Measurements from ENCODE around the gene FUT7. TPM values are rescaled to one million over a fixed set of nuclear protein-coding genes. Genes with fewer than 3 reads are reported as not detected.

The FUT7 gene
- total RNA-seq, 1 donor from 2014 or later: not detected

DNA sequence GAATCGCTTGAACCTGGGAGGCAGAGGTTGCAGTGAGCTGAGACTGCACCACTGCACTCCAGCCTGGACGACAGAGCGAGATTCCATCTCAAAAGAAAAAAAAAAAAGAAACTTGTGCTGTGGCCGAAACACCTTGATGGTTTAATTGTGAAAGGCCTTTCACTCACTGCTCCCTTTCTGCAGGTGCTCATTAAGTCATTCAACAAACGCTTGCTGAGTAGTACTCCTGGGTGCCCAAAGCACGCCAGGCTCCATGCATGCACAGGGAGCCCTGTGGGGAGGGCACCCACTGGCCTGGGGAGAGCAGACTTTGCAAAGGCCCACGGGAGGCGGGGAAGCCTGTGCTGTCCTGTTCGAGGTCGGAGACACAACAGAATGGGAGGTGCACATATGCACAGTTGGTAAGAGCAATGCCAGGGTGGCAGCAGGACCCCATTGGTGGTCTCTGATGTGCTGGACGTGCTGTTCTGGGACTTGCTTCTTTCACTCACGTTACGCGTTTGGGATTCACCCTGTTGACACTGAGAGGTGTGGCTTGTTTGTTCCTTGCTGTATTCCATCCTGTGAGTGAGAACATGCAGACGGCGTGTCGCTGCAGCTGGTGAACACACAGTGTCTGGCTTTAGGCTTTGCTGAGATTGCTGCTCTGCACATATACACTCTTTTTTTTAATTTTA lies 25.0 kb upstream of the FUT7 start:
- Histone ChIP-seq H3K36me3 (ENCODE audit: control insufficient read depth in 3 of 3, insufficient read depth in 3 of 3, low read length in 3 of 3) (no peaks in the 10 kb centered on the region), H3K4me1 (ENCODE audit: control insufficient read depth in 3 of 3, insufficient read depth in 3 of 3, low read length in 3 of 3) (peaks cover 20 to 29% (median 22%) of the 10 kb centered on the region in 3 donors), H3K27ac (ENCODE audit: low read depth, low read length) (no peak overlapping the region)

GRCh38 chr9:137055385-137056364 lies 23.8 kb upstream of the FUT7 start:
- H3K27ac ChIP-seq (ENCODE audit: low read depth, low read length): peak overlapping the region; percentile 56
- H3K4me1 ChIP-seq (ENCODE audit: control insufficient read depth in 3 of 3, insufficient read depth in 3 of 3, low read length in 3 of 3): peaks cover 20 to 29% (median 22%) of the 10 kb centered on the region in 3 donors
- no peaks in the 10 kb centered on the region for H3K36me3 ChIP-seq (ENCODE audit: control insufficient read depth in 3 of 3, insufficient read depth in 3 of 3, low read length in 3 of 3)
- peak overlapping the region in 1 of 3 donors; percentile 50 for H3K9ac ChIP-seq (ENCODE audit: low read depth in 1 of 3, low read length in 3 of 3)
- peaks cover 38 to 51% (median 50%) of the 10 kb centered on the region in 3 donors for H3K27me3 ChIP-seq (ENCODE audit: control insufficient read depth in 3 of 3, insufficient read depth in 3 of 3, low read length in 3 of 3)
- H3K4me3 ChIP-seq (ENCODE audit: low read length in 3 of 3): peak overlapping the region in 1 of 3 donors; percentile 35
- no peaks in the 10 kb centered on the region for H3K9me3 ChIP-seq (ENCODE audit: control insufficient read depth in 3 of 3, low read length in 3 of 3)

More for the DNA sequence above, 25.0 kb upstream of the FUT7 start:
- H3K9ac ChIP-seq (ENCODE audit: low read depth in 1 of 3, low read length in 3 of 3): no peak overlapping the region
- no peak overlapping the region for H3K4me3 ChIP-seq (ENCODE audit: low read length in 3 of 3)
- peaks cover 31 to 40% (median 39%) of the 10 kb centered on the region in 3 donors for H3K27me3 ChIP-seq (ENCODE audit: control insufficient read depth in 3 of 3, insufficient read depth in 3 of 3, low read length in 3 of 3)
- H3K9me3 ChIP-seq (ENCODE audit: control insufficient read depth in 3 of 3, low read length in 3 of 3): no peaks in the 10 kb centered on the region

DNA sequence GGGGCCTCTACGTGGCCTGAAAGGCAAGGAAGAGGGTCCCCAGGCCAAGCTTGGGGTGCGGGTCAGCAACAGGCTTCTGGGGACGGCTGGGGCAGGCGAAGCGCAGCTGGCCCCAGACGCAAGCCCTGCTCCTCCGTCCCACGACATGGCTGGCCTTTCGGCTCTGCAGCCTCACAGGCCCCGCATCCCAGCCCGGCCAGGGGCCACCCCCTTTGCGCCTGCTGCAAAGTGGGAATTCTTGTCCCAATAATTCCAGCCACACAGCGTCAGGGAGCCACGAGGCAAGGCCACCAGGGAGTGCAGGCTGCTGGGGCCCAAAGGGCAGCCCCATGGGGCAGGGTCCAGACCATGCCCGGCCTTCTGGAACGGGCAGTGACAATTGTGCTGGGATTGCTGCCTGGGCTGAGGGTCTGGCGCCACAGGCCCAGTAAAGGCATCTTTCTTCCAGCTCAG lies 23.1 kb upstream of the FUT7 start:
- Histone ChIP-seq H3K4me3 (ENCODE audit: low read length in 3 of 3) (no peak overlapping the region), H3K4me1 (ENCODE audit: control insufficient read depth in 3 of 3, insufficient read depth in 3 of 3, low read length in 3 of 3) (peaks cover 20 to 29% (median 22%) of the 10 kb centered on the region in 3 donors), H3K27ac (ENCODE audit: low read depth, low read length) (peak overlapping the region; percentile 56), H3K9me3 (ENCODE audit: control insufficient read depth in 3 of 3, low read length in 3 of 3) (no peaks in the 10 kb centered on the region), H3K9ac (ENCODE audit: low read depth in 1 of 3, low read length in 3 of 3) (peak overlapping the region in 1 of 3 donors; percentile 50), H3K27me3 (ENCODE audit: control insufficient read depth in 3 of 3, insufficient read depth in 3 of 3, low read length in 3 of 3) (peaks cover 45 to 57% (median 56%) of the 10 kb centered on the region in 3 donors), H3K36me3 (ENCODE audit: control insufficient read depth in 3 of 3, insufficient read depth in 3 of 3, low read length in 3 of 3) (no peaks in the 10 kb centered on the region)

- H3K9me3 ChIP-seq (ENCODE audit: control insufficient read depth in 3 of 3, low read length in 3 of 3): no peaks in the 10 kb centered on the region
- peaks cover 52 to 64% (median 63%) of the 10 kb centered on the region in 3 donors for H3K27me3 ChIP-seq (ENCODE audit: control insufficient read depth in 3 of 3, insufficient read depth in 3 of 3, low read length in 3 of 3)
- H3K4me1 ChIP-seq (ENCODE audit: control insufficient read depth in 3 of 3, insufficient read depth in 3 of 3, low read length in 3 of 3): peaks cover 22 to 32% (median 22%) of the 10 kb centered on the region in 3 donors
- H3K9ac ChIP-seq (ENCODE audit: low read depth in 1 of 3, low read length in 3 of 3): peak within 1 kb of the TSS in 1 of 3 donors; percentile 33
- no peak within 1 kb of the TSS for H3K4me3 ChIP-seq (ENCODE audit: low read length in 3 of 3)
- no peaks in the 10 kb centered on the region for H3K36me3 ChIP-seq (ENCODE audit: control insufficient read depth in 3 of 3, insufficient read depth in 3 of 3, low read length in 3 of 3)
- peak within 1 kb of the TSS; percentile 25 for H3K27ac ChIP-seq (ENCODE audit: low read depth, low read length)
These were observed 22.4 kb upstream of the FUT7 start, which contains the start of gene ENTPD2 for GRCh38 chr9:137053944-137054931. ENTPD2 (minus strand) TSS chr9:137054061; CDS start chr9:137053997, 64 bp downstream.

- Histone ChIP-seq H3K27me3 (ENCODE audit: control insufficient read depth in 3 of 3, insufficient read depth in 3 of 3, low read length in 3 of 3) (peaks cover 53 to 71% (median 68%) of the 10 kb centered on the region in 3 donors), H3K9ac (ENCODE audit: low read depth in 1 of 3, low read length in 3 of 3) (peak overlapping the region in 1 of 3 donors; percentile 33), H3K9me3 (ENCODE audit: control insufficient read depth in 3 of 3, low read length in 3 of 3) (no peaks in the 10 kb centered on the region), H3K4me1 (ENCODE audit: control insufficient read depth in 3 of 3, insufficient read depth in 3 of 3, low read length in 3 of 3) (peaks cover 22 to 35% (median 25%) of the 10 kb centered on the region in 3 donors), H3K27ac (ENCODE audit: low read depth, low read length) (no peak overlapping the region), H3K36me3 (ENCODE audit: control insufficient read depth in 3 of 3, insufficient read depth in 3 of 3, low read length in 3 of 3) (no peaks in the 10 kb centered on the region), H3K4me3 (ENCODE audit: low read length in 3 of 3) (no peak overlapping the region)
These were observed 21.4 kb upstream of the FUT7 start for GRCh38 chr9:137052998-137053943.

- Histone ChIP-seq H3K27ac (ENCODE audit: low read depth, low read length) (no peak overlapping the region), H3K27me3 (ENCODE audit: control insufficient read depth in 3 of 3, insufficient read depth in 3 of 3, low read length in 3 of 3) (peaks cover 62 to 81% (median 78%) of the 10 kb centered on the region in 3 donors), H3K4me1 (ENCODE audit: control insufficient read depth in 3 of 3, insufficient read depth in 3 of 3, low read length in 3 of 3) (peaks cover 22 to 35% (median 27%) of the 10 kb centered on the region in 3 donors), H3K36me3 (ENCODE audit: control insufficient read depth in 3 of 3, insufficient read depth in 3 of 3, low read length in 3 of 3) (no peaks in the 10 kb centered on the region), H3K4me3 (ENCODE audit: low read length in 3 of 3) (no peak overlapping the region), H3K9ac (ENCODE audit: low read depth in 1 of 3, low read length in 3 of 3) (no peak overlapping the region), H3K9me3 (ENCODE audit: control insufficient read depth in 3 of 3, low read length in 3 of 3) (no peaks in the 10 kb centered on the region)
These were observed 20.4 kb upstream of the FUT7 start for GRCh38 chr9:137052293-137052692.

DNA sequence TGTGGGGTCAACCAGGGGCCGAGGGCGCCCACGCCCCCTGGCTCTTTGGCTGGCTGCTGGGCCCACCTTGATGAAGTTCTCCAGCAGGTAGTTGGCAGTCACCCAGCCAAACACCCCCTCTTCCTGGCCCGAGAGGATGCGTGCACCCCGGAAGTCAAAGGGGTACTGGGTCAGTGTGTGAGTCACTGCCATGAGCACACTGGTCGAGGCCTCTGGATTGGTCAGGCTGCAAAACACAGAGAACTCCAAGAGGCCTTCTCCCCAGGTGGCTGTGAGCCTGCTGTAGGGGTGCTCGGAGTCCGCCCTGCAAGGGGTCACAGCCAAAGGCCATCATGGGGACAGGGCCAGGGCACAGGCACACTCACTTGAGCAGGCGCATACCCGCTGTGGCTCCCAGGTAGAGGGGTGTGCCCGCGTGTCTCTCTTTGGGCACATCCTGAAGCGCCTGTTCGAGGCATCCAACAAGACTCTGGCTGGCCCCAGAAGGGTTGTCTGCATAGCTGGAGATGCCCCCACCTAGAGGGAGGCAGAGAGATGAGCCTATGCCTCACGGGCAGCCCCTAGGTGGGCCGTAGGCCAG lies 19.3 kb upstream of the FUT7 start:
- Histone ChIP-seq H3K4me3 (ENCODE audit: low read length in 3 of 3) (no peak overlapping the region), H3K9me3 (ENCODE audit: control insufficient read depth in 3 of 3, low read length in 3 of 3) (no peaks in the 10 kb centered on the region), H3K4me1 (ENCODE audit: control insufficient read depth in 3 of 3, insufficient read depth in 3 of 3, low read length in 3 of 3) (peaks cover 25 to 35% (median 29%) of the 10 kb centered on the region in 3 donors), H3K27ac (ENCODE audit: low read depth, low read length) (no peak overlapping the region), H3K9ac (ENCODE audit: low read depth in 1 of 3, low read length in 3 of 3) (no peak overlapping the region), H3K27me3 (ENCODE audit: control insufficient read depth in 3 of 3, insufficient read depth in 3 of 3, low read length in 3 of 3) (peaks cover 72 to 85% (median 75%) of the 10 kb centered on the region in 3 donors), H3K36me3 (ENCODE audit: control insufficient read depth in 3 of 3, insufficient read depth in 3 of 3, low read length in 3 of 3) (no peaks in the 10 kb centered on the region)

GRCh38 chr9:137050570-137050969 lies 18.7 kb upstream of the FUT7 start:
- Histone ChIP-seq H3K9ac (ENCODE audit: low read depth in 1 of 3, low read length in 3 of 3) (no peak overlapping the region), H3K4me1 (ENCODE audit: control insufficient read depth in 3 of 3, insufficient read depth in 3 of 3, low read length in 3 of 3) (peaks cover 23 to 36% (median 30%) of the 10 kb centered on the region in 3 donors), H3K27me3 (ENCODE audit: control insufficient read depth in 3 of 3, insufficient read depth in 3 of 3, low read length in 3 of 3) (peaks cover 68 to 79% (median 71%) of the 10 kb centered on the region in 3 donors)

More at GRCh38 chr9:137050570-137050969, 18.7 kb upstream of the FUT7 start:
- no peaks in the 10 kb centered on the region for H3K36me3 ChIP-seq (ENCODE audit: control insufficient read depth in 3 of 3, insufficient read depth in 3 of 3, low read length in 3 of 3)
- H3K27ac ChIP-seq (ENCODE audit: low read depth, low read length): no peak overlapping the region
- H3K9me3 ChIP-seq (ENCODE audit: control insufficient read depth in 3 of 3, low read length in 3 of 3): no peaks in the 10 kb centered on the region
- H3K4me3 ChIP-seq (ENCODE audit: low read length in 3 of 3): no peak overlapping the region
